ENCODE results near the gene PRRG2. TPM values are rescaled to one million over a fixed set of nuclear protein-coding genes. Genes with fewer than 3 reads are reported as not detected.

The PRRG2 gene
- polyA plus RNA-seq, 1 of the 3 experiments (the other 2 are of a cell fraction): 0.44 TPM

DNA sequence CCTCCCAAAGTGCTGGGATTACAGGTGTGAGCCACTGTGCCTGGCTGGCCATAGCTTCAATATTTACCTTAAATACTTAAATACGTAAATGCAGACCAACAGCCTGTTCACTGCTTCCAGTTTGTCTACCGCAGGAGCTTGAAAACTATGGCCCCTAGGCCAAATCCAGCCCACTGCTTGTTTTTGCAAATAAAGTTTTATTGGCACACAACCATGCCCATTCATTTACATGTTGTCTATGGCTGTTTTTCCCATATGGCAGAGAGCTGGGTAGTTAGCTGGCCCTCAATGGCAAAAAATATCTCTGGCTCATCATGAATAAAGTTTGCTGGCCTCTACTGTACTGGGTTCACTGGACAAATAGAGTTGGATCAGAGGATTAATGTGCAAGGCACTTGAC, 21.7 kb downstream of the PRRG2 start:
- H3K4me1 ChIP-seq (ENCODE audit: control insufficient read depth in 1 of 2, insufficient read depth in 2 of 2, low read depth in 1 of 2, low read length in 1 of 2): no peaks in the 10 kb centered on the region
- no peak for TF ChIP-seq PBX3 (IDR thresholded peaks at IDR 0.05)
- H3K36me3 ChIP-seq (replicated peaks in 1 of 2; ENCODE audit: control insufficient read depth in 1 of 2, insufficient read depth in 2 of 2, low read length in 1 of 2): peaks cover 36 to 62% of the 10 kb centered on the region in 2 experiments
- H2AFZ ChIP-seq (ENCODE audit: low read depth): no peak overlapping the region
- H3K79me2 ChIP-seq (ENCODE audit: insufficient read depth): peaks cover 95% of the 10 kb centered on the region
- ChIA-PET POLR2A (no interaction called here), CTCF (interaction anchor here (1.3 kb wide), 1 partner anchor 32 kb away, joined by 5 read pairs; no protein-coding TSS in a partner anchor)
- DNase-seq: no peak
- peaks cover 73% of the 10 kb centered on the region for H4K20me1 ChIP-seq (ENCODE audit: insufficient read depth)
- no peak overlapping the region for H3K27ac ChIP-seq (ENCODE audit: low read depth in 2 of 2, low read length in 1 of 2)
- H3K4me2 ChIP-seq: no peak overlapping the region
- H3K27me3 ChIP-seq (ENCODE audit: insufficient read depth): no peaks in the 10 kb centered on the region
- H3K9ac ChIP-seq: no peak overlapping the region
- H3F3A ChIP-seq (replicated peaks; ENCODE audit: insufficient read depth): peaks cover 11% of the 10 kb centered on the region
- H3K9me2 ChIP-seq: no peaks in the 10 kb centered on the region
- no peaks in the 10 kb centered on the region for H3K9me3 ChIP-seq
- 100% methylated on average over 2 of the region's 2 CpGs for WGBS (ENCODE audit: low lambda C conversion rate)
- no peak overlapping the region for H3K4me3 ChIP-seq (ENCODE audit: low read depth in 2 of 2, low read length in 1 of 2)

- peaks cover 95% of the 10 kb centered on the region for H3K79me2 ChIP-seq (ENCODE audit: insufficient read depth)
- TF ChIP-seq, protein P1, sequence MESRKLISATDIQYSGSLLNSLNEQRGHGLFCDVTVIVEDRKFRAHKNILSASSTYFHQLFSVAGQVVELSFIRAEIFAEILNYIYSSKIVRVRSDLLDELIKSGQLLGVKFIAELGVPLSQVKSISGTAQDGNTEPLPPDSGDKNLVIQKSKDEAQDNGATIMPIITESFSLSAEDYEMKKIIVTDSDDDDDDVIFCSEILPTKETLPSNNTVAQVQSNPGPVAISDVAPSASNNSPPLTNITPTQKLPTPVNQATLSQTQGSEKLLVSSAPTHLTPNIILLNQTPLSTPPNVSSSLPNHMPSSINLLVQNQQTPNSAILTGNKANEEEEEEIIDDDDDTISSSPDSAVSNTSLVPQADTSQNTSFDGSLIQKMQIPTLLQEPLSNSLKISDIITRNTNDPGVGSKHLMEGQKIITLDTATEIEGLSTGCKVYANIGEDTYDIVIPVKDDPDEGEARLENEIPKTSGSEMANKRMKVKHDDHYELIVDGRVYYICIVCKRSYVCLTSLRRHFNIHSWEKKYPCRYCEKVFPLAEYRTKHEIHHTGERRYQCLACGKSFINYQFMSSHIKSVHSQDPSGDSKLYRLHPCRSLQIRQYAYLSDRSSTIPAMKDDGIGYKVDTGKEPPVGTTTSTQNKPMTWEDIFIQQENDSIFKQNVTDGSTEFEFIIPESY (IDR thresholded peaks at IDR 0.05; ENCODE audit: borderline replicate concordance, low read depth): no peak
- no peak for TF ChIP-seq YY1 (IDR thresholded peaks at IDR 0.05; ENCODE audit: low read depth)
- peaks cover 14% of the 10 kb centered on the region for H3F3A ChIP-seq (replicated peaks; ENCODE audit: insufficient read depth)
- no peaks in the 10 kb centered on the region for H3K9me2 ChIP-seq
- H2AFZ ChIP-seq (ENCODE audit: low read depth): no peak overlapping the region
- peaks cover 71% of the 10 kb centered on the region for H4K20me1 ChIP-seq (ENCODE audit: insufficient read depth)
- no peak overlapping the region for H3K4me3 ChIP-seq (ENCODE audit: low read depth in 2 of 2, low read length in 1 of 2)
- no peaks in the 10 kb centered on the region for H3K9me3 ChIP-seq
- no peaks in the 10 kb centered on the region for H3K27me3 ChIP-seq (ENCODE audit: insufficient read depth)
- no peak for DNase-seq
- no peaks in the 10 kb centered on the region for H3K4me1 ChIP-seq (ENCODE audit: control insufficient read depth in 1 of 2, insufficient read depth in 2 of 2, low read depth in 1 of 2, low read length in 1 of 2)
- POLR2A ChIA-PET: no interaction called here
- H3K9ac ChIP-seq: no peak overlapping the region
- H3K27ac ChIP-seq (ENCODE audit: low read depth in 2 of 2, low read length in 1 of 2): no peak overlapping the region
- 82% methylated on average over 4 of the region's 7 CpGs for WGBS (ENCODE audit: low lambda C conversion rate)
- CTCF ChIA-PET: interaction anchor here (1.0 kb wide), 1 partner anchor 13 kb away, joined by 4 read pairs; no protein-coding TSS in a partner anchor
- H3K4me2 ChIP-seq: no peak overlapping the region
- H3K36me3 ChIP-seq (replicated peaks in 1 of 2; ENCODE audit: control insufficient read depth in 1 of 2, insufficient read depth in 2 of 2, low read length in 1 of 2): peaks cover 16 to 56% of the 10 kb centered on the region in 2 experiments
Measured at GRCh38 chr19:49605605-49606004, 24.5 kb downstream of the PRRG2 start.

- Histone ChIP-seq H3K9me3 (no peaks in the 10 kb centered on the region), H3K9ac (no peak overlapping the region), H3K36me3 (replicated peaks in 1 of 2; ENCODE audit: control insufficient read depth in 1 of 2, insufficient read depth in 2 of 2, low read length in 1 of 2) (peaks cover 0 to 37% of the 10 kb centered on the region in 2 experiments), H3K4me1 (ENCODE audit: control insufficient read depth in 1 of 2, insufficient read depth in 2 of 2, low read depth in 1 of 2, low read length in 1 of 2) (peaks cover 0 to 13% of the 10 kb centered on the region in 2 experiments; a peak in 3 of 4 replicates), H3K4me3 (ENCODE audit: low read depth in 2 of 2, low read length in 1 of 2) (no peak overlapping the region), H2AFZ (ENCODE audit: low read depth) (no peak overlapping the region), H3K27me3 (ENCODE audit: insufficient read depth) (no peaks in the 10 kb centered on the region), H3F3A (replicated peaks; ENCODE audit: insufficient read depth) (peaks cover 18% of the 10 kb centered on the region), H4K20me1 (ENCODE audit: insufficient read depth) (peaks cover 83% of the 10 kb centered on the region), H3K79me2 (ENCODE audit: insufficient read depth) (peaks cover 94% of the 10 kb centered on the region), H3K9me2 (no peaks in the 10 kb centered on the region), H3K27ac (ENCODE audit: low read depth in 2 of 2, low read length in 1 of 2) (no peak overlapping the region), H3K4me2 (no peak overlapping the region)
- 93% methylated on average over 12 of the region's 12 CpGs for WGBS (ENCODE audit: low lambda C conversion rate)
- ChIA-PET POLR2A (interaction anchor here (0.6 to 0.8 kb wide), 2 partner anchors 23 to 401 kb away, joined by 3 read pairs; no protein-coding TSS in a partner anchor), CTCF (interaction anchor here (0.9 kb wide), 1 partner anchor 63 kb away, joined by 4 read pairs; no protein-coding TSS in a partner anchor)
- no peak for DNase-seq
- no peak for TF ChIP-seq MXI1 (IDR thresholded peaks at IDR 0.05; ENCODE audit: low read depth, low read length)
- TF ChIP-seq USF1 (IDR thresholded peaks at IDR 0.05; ENCODE audit: borderline replicate concordance, low read depth): no peak
- no peak for TF ChIP-seq JUND (IDR thresholded peaks at IDR 0.05)
- TF ChIP-seq FOXJ3 (CRISPR knock-in tag; IDR thresholded peaks at IDR 0.05): no peak
- TF ChIP-seq POLR2AphosphoS5 (IDR thresholded peaks at IDR 0.05; ENCODE audit: low read depth, low read length): no peak
- TF ChIP-seq TCF12 (IDR thresholded peaks at IDR 0.05): no peak
- TF ChIP-seq PBX3 (IDR thresholded peaks at IDR 0.05): no peak
- no peak for TF ChIP-seq CHD2 (IDR thresholded peaks at IDR 0.05; ENCODE audit: low read length, partially characterized antibody)
- TF ChIP-seq, protein P2, sequence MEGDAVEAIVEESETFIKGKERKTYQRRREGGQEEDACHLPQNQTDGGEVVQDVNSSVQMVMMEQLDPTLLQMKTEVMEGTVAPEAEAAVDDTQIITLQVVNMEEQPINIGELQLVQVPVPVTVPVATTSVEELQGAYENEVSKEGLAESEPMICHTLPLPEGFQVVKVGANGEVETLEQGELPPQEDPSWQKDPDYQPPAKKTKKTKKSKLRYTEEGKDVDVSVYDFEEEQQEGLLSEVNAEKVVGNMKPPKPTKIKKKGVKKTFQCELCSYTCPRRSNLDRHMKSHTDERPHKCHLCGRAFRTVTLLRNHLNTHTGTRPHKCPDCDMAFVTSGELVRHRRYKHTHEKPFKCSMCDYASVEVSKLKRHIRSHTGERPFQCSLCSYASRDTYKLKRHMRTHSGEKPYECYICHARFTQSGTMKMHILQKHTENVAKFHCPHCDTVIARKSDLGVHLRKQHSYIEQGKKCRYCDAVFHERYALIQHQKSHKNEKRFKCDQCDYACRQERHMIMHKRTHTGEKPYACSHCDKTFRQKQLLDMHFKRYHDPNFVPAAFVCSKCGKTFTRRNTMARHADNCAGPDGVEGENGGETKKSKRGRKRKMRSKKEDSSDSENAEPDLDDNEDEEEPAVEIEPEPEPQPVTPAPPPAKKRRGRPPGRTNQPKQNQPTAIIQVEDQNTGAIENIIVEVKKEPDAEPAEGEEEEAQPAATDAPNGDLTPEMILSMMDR (IDR thresholded peaks at IDR 0.05): no peak
- TF ChIP-seq SIN3A (IDR thresholded peaks at IDR 0.05; ENCODE audit: borderline replicate concordance, low read depth, low read length): no peak
- no peak for TF ChIP-seq RFX5 (IDR thresholded peaks at IDR 0.05; ENCODE audit: low read length)
- TF ChIP-seq TEAD4 (IDR thresholded peaks at IDR 0.05; ENCODE audit: borderline replicate concordance, insufficient read depth): no peak
- TF ChIP-seq YY1 (IDR thresholded peaks at IDR 0.05; ENCODE audit: low read depth): no peak
Measured at GRCh38 chr19:49609499-49610092, 28.5 kb downstream of the PRRG2 start.

Data from SK-N-SH (cell line).